Mammary epithelial cell (primary cell): ENCODE measurements around the gene LRBA.
A peak's percentile ranks its signal among the peaks of the same experiment; 100 is the strongest.

ENCODE experiments used
- EZH2 ChIP-seq: IDR thresholded peaks from 2 replicates; pipeline ENCODE4 v1.6.1; 2012; ENCODE audit warnings: low read length, inconsistent platforms, borderline replicate concordance
- TF ChIP-seq, protein P1 (sequence below), 2 donors: IDR thresholded peaks in 1 of 2; conservative IDR thresholded peaks in 1 of 2; 2 replicates each; pipeline ENCODE4 v1.5.1; 2011 to 2012; ENCODE audit warnings: inconsistent platforms in 2 of 2, low read length in 2 of 2, mild to moderate bottlenecking in 2 of 2, control low read depth in 1 of 2, low read depth in 1 of 2; ENCODE audit not compliant: insufficient read depth in 1 of 2; ENCODE audit errors: extremely low read depth in 1 of 2

DNA sequence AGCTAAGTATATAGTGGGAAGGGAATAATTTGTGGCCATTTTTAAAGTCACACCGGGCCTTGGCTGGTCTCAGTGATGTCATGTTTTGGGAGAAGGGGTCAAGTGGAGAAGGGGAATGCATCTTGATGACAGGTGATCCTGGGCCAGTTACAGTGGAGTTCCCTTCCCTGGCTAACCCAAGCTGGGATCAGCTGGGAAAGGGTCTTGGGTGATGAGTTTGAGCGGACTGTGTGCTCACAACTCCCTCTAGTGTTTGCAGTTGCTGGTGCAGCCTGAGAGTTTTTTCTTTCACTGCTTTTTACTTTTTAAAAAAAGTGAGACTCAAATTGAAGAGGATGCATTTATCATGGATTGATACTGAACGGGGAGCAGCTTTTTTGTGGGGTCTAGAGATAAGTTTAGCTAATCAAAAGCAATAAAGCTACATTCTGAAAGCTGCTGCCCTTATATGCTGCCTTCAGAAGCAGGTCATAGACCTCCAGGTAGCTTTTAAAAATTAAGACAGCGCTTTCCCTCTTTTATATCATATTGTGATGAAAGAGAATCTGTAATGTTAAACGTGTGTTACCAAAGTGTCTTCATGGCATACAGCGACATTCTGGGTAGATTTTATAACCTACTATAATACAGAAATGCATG lies 772.1 kb downstream of the LRBA start:
- TF ChIP-seq, protein P1, sequence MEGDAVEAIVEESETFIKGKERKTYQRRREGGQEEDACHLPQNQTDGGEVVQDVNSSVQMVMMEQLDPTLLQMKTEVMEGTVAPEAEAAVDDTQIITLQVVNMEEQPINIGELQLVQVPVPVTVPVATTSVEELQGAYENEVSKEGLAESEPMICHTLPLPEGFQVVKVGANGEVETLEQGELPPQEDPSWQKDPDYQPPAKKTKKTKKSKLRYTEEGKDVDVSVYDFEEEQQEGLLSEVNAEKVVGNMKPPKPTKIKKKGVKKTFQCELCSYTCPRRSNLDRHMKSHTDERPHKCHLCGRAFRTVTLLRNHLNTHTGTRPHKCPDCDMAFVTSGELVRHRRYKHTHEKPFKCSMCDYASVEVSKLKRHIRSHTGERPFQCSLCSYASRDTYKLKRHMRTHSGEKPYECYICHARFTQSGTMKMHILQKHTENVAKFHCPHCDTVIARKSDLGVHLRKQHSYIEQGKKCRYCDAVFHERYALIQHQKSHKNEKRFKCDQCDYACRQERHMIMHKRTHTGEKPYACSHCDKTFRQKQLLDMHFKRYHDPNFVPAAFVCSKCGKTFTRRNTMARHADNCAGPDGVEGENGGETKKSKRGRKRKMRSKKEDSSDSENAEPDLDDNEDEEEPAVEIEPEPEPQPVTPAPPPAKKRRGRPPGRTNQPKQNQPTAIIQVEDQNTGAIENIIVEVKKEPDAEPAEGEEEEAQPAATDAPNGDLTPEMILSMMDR (conservative IDR thresholded peaks at IDR 0.05 in 1 of 2, IDR thresholded peaks at IDR 0.05 in 1 of 2; ENCODE audit: extremely low read depth in 1 of 2, insufficient read depth in 1 of 2, low read depth in 1 of 2, low read length in 2 of 2): peak; percentile 91 to 94
- TF ChIP-seq EZH2: no peak
